IPS-18c (cell line): Measurements from ENCODE around the gene TBC1D22B.
A peak's percentile ranks its signal among the peaks of the same experiment; 100 is the strongest.

Experiments used
- H3K4me3 ChIP-seq: 2 replicates; pipeline ENCODE4 v1.7.0; 2013; ENCODE audit warnings: low read depth, mild to moderate bottlenecking, low read length, moderate library complexity; ENCODE audit not compliant: insufficient read depth
- H3K9me3 ChIP-seq: one replicate; pipeline ENCODE4 v1.6.1; 2013; ENCODE audit warnings: mild to moderate bottlenecking, low read length, moderate library complexity; ENCODE audit not compliant: control insufficient read depth, insufficient read depth

Gene TBC1D22B

GRCh38 chr6:37353761-37354525 is 96.4 kb downstream of the TBC1D22B start, which contains the start of gene RNF8:
Gene RNF8, plus strand, starts transcription at chr6:37353983. Its CDS starts 182 bp downstream, at chr6:37354165.
- peaks cover 2% of the 10 kb centered on the region for H3K9me3 ChIP-seq
- peak within 1 kb of the TSS; percentile 97 for H3K4me3 ChIP-seq

- peaks cover 2% of the 10 kb centered on the region for H3K9me3 ChIP-seq
- H3K4me3 ChIP-seq: peak overlapping the region; percentile 97
Observed at GRCh38 chr6:37354526-37355384, 97.2 kb downstream of the TBC1D22B start.

- Histone ChIP-seq H3K4me3 (no peak overlapping the region), H3K9me3 (peaks cover 2% of the 10 kb centered on the region)
Observed at GRCh38 chr6:37357288-37357687, 99.7 kb downstream of the TBC1D22B start.

DNA sequence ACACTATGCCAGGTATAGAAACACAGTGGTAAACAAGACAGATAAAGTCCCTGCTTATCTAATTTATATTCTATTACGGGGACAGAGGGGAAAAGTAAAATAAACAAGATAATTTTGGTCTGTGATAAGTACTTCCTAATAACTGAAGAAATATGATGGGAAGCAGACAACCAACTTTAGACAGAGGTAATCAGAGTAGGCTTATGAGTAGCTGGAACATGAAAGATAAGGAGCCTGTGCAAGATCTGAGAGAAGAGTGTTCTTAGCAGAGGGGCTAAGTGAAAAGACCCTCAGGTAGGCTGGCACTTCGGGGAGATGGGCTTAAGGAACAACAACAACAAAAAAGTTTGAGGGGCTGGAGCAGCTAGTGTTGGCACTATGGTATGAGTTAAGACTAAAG is 100.3 kb downstream of the TBC1D22B start:
- Histone ChIP-seq H3K9me3 (no peaks in the 10 kb centered on the region), H3K4me3 (no peak overlapping the region)

- no peaks in the 10 kb centered on the region for H3K9me3 ChIP-seq
- H3K4me3 ChIP-seq: no peak overlapping the region
Observed at GRCh38 chr6:37359039-37359438, 101.5 kb downstream of the TBC1D22B start.

DNA sequence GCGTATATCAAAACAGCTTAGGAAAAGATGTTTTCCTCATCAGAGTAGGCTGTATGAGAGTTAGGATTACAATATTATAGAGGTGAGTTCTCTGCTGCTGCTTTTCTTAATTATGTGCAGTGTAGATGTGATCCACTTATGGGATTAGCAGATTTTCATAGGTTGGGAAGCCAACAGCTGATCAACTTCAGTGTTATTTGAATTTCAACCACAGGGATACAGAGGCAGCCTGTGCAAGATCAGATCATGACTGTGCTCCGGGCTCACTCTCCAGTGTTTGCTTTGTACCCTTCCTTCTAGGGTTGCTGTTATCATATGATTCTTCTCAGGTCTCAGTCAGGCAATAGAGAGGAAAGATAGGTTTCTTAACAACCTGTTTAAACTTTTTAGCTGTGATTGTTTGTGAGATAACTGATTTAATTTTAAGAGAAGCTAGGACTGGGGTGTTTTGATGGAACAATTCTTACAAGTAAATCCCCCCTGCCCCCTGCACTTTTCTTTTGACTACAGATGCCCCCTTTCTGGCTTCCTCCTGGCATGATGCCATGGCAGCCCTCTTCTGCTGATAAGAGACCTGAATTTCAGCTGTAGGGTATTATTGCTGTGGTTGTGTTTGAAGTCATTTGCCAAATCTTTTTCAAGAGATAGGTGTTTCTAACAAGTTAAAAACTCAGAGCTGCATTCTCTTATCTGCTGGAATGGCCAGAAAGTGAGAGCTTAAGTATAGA is 104.7 kb downstream of the TBC1D22B start:
- Histone ChIP-seq H3K9me3 (no peaks in the 10 kb centered on the region), H3K4me3 (no peak overlapping the region)

DNA sequence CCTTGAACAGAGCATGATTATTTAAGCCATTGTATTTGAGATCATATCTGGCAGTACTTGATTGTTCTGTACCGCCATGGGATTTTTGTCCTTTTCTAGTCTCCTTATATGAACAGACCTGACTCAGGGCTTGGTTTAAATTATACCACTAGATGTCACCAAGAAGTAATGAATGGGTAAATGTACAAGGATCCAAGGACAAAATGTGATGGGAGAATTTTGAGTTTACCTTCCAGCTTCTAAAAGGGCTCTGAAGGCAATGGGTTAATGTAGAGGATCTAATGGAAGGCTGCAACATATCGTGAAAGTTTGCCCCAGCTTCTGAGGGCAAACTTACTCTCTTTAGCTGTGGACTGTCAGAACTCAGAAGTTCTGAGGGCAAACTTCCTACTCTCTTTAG is 108.2 kb downstream of the TBC1D22B start:
- Histone ChIP-seq H3K4me3 (no peak overlapping the region), H3K9me3 (no peaks in the 10 kb centered on the region)

DNA sequence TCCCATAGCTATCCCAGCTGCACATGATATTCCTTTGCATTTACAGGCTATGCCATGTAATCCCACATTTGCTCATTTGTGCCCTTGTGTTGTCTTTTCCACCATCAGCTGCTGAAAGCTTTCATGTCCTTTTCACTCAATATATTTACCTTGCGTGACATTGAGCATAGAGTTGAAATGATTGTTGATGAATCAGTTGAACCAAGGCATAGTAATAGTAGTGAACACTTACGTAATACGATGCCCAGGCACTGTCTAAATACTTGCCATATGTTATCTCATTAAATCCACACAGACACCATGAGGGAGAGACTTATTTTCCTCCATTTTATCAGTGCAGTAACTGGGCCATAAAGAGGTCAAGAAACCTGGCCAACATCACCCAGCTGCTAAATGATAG is 109.3 kb downstream of the TBC1D22B start:
- Histone ChIP-seq H3K4me3 (no peak overlapping the region), H3K9me3 (no peaks in the 10 kb centered on the region)

DNA sequence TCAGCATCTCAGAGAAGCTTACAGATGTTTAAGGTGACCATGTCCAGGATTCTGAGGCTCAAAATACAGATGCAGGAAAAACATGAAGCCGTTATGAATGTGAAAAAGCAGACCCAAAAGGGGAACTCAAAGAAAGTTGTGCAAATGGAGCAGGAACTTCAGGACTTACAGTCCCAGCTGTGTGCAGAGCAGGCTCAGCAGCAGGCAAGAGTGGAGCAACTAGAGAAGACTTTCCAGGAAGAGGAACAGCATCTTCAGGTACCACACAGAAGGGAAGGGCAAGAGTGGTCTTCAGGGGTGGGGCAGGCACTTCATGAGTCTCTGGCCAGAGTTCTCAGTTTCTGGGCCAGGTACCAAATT is 111.4 kb downstream of the TBC1D22B start:
- Histone ChIP-seq H3K9me3 (no peaks in the 10 kb centered on the region), H3K4me3 (no peak overlapping the region)

DNA sequence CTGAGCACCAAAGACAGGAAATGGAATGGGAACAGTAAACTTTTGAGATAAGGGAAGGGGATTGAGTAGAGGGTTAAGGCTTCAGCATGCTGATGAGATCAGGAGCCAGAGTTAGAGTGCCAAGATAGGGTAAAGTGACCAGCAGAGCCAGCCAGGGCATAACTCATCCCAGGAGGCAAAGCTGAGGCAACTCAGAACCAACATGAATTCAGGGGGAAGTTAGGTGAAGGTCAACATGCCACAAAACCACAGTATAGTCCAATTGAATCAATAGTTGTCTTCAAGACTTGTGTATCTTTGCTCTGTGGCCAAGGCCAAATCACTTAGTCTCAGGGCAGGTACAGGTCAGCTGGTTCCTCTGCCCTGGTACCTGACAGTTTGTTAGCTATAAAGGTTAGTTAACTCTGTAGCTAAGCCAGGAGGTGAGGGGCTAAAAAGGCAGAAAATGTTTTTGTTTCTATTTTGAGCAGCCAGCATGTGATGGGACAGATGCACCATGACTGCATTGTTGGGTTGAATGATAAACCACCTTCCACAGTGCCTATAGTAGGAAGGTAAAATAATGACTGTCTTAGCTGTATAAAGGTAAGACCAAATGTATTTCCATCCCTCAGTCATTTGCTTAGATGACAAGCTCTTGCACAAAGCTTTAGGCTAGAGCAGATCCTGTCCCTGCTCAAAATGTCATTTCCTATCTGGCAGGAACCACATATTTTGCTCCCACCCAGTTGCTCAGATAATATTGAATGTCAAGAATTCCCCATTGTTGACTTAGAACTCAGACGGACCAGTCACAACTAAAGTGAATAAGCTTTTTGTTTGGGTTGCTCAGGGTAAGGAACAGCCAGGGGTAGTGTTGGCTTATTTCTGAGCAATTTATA is 112.0 kb downstream of the TBC1D22B start:
- no peaks in the 10 kb centered on the region for H3K9me3 ChIP-seq
- H3K4me3 ChIP-seq: no peak overlapping the region

GRCh38 chr6:37371154-37372083 is 113.8 kb downstream of the TBC1D22B start:
- H3K9me3 ChIP-seq: no peaks in the 10 kb centered on the region
- H3K4me3 ChIP-seq: no peak overlapping the region

DNA sequence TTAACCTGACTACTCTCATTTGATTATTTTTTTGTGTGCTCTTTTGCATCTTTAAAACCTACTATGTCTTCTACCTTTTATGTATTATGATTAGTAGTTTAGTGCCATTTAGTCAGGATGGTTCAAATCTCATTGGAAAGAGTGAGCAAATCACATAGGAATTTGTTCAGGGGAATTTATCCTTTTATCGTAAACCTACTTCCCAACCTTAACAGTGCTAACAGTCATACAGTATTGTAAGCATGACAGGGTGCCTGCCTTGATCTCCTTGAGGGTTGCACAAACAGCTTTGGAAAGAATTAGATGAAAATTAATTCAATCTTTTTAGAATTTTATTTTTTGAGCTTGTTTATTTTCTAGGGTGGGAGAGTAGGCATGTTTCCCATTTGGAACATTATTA is 114.5 kb downstream of the TBC1D22B start:
- no peak overlapping the region for H3K4me3 ChIP-seq
- no peaks in the 10 kb centered on the region for H3K9me3 ChIP-seq

- Histone ChIP-seq H3K4me3 (no peak overlapping the region), H3K9me3 (no peaks in the 10 kb centered on the region)
Observed at GRCh38 chr6:37373822-37374471, 116.4 kb downstream of the TBC1D22B start.

DNA sequence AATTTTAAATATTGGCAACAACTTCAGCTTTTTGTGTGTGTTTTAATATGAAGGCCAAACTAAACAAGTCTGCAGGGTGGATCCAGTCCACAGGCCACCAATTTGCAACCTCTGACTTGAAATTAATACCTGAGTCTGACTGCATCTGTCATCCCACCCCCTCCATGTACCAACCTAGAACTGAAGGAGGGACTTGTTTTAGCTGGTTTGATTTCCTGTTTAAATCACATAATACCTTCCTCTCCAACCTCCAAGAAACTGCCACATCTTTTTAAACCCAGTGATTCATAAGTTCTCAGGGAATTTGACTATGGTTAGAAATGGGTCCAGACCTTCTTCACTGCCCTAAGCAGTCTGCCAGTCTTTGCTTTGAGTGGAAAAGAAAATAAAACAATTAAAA is 117.8 kb downstream of the TBC1D22B start:
- no peak overlapping the region for H3K4me3 ChIP-seq

GRCh38 chr6:37376078-37376743 is 118.6 kb downstream of the TBC1D22B start:
- H3K4me3 ChIP-seq: no peak overlapping the region
- no peaks in the 10 kb centered on the region for H3K9me3 ChIP-seq

More for the DNA sequence above, 117.8 kb downstream of the TBC1D22B start:
- no peaks in the 10 kb centered on the region for H3K9me3 ChIP-seq
